ENCODE results near the gene DMPK. TPM values are rescaled to one million over a fixed set of nuclear protein-coding genes. Genes with fewer than 3 reads are reported as not detected.
A peak's percentile ranks its signal among the peaks of the same experiment; 100 is the strongest.

The DMPK gene
- total RNA-seq, 5 donors from 2014 or later (not counting 1 experiment from before 2014, with no cell fraction given): 31.4 to 46.4 (median 36.9) TPM

GRCh38 chr19:45816236-45817009 lies 34.1 kb upstream of the DMPK start:
- Mint-ChIP-seq H3K9me3 (no peaks in the 10 kb centered on the region), H3K27ac (no peak overlapping the region), H3K36me3 (peaks cover 9% of the 10 kb centered on the region), H3K4me3 (peak overlapping the region in 1 of 3 donors; percentile 53), H3K27me3 (peaks cover 4 to 8% of the 10 kb centered on the region in 2 donors), H3K4me1 (peaks cover 0 to 3% (median 2%) of the 10 kb centered on the region in 3 donors)
- ChIA-PET CTCF (interaction anchor here (0.6 to 1.4 kb wide), 9 partner anchors 17 to 283 kb away, joined by 3 to 8 read pairs (median 4); partner anchors contain the start of genes MYPOP (in 1 of the 2) and SIX5 (in 1 of the 2)), POLR2A (no interaction called here)
- ATAC-seq (replicated peaks in 1 of 4) (no peak), DNase-seq (no peak)
- Histone ChIP-seq H3K4me3 (ENCODE audit: control insufficient read depth in 1 of 2, extremely low read depth in 1 of 2, low read length in 1 of 2) (no peak overlapping the region), H3K27ac (ENCODE audit: low read length) (no peak overlapping the region), H3K27me3 (replicated peaks in 1 of 2; ENCODE audit: control insufficient read depth in 2 of 2, extremely low read depth in 1 of 2, insufficient read depth in 2 of 2, low read length in 1 of 2) (peaks cover 0 to 22% of the 10 kb centered on the region in 2 experiments), H3K36me3 (ENCODE audit: control insufficient read depth in 2 of 2, extremely low read depth in 1 of 2, insufficient read depth in 1 of 2, low read length in 1 of 2) (peaks cover 9% of the 10 kb centered on the region in 2 donors), H3K4me1 (ENCODE audit: control insufficient read depth in 1 of 2, extremely low read depth in 1 of 2, insufficient read depth in 2 of 2, low read length in 2 of 2) (peaks cover 3 to 27% of the 10 kb centered on the region in 2 experiments), H3K9me3 (no peaks in the 10 kb centered on the region)
- WGBS (ENCODE audit: insufficient coverage): 92% methylated on average over 4 of the region's 18 CpGs

- H3K4me3 Mint-ChIP-seq: peak overlapping the region in 2 of 3 donors; percentile 21 to 53
- H3K27me3 Mint-ChIP-seq: peaks cover 4 to 8% of the 10 kb centered on the region in 2 donors
- peak in 1 of 35 experiments; percentile 9 for DNase-seq
- no peaks in the 10 kb centered on the region for H3K9me3 Mint-ChIP-seq
- Histone ChIP-seq H3K36me3 (ENCODE audit: control insufficient read depth in 2 of 2, extremely low read depth in 1 of 2, insufficient read depth in 1 of 2, low read length in 1 of 2) (peaks cover 3 to 9% of the 10 kb centered on the region in 2 donors), H3K4me3 (ENCODE audit: control insufficient read depth in 1 of 2, extremely low read depth in 1 of 2, low read length in 1 of 2) (peak overlapping the region in 1 of 2 donors; percentile 23), H3K27ac (ENCODE audit: low read length) (no peak overlapping the region), H3K9me3 (no peaks in the 10 kb centered on the region), H3K4me1 (ENCODE audit: control insufficient read depth in 1 of 2, extremely low read depth in 1 of 2, insufficient read depth in 2 of 2, low read length in 2 of 2) (peaks cover 3 to 27% of the 10 kb centered on the region in 2 experiments), H3K27me3 (replicated peaks in 1 of 2; ENCODE audit: control insufficient read depth in 2 of 2, extremely low read depth in 1 of 2, insufficient read depth in 2 of 2, low read length in 1 of 2) (peaks cover 0 to 26% of the 10 kb centered on the region in 2 experiments)
- H3K4me1 Mint-ChIP-seq: peaks cover 0 to 3% (median 2%) of the 10 kb centered on the region in 3 donors
- POLR2A ChIA-PET: no interaction called here
- CTCF ChIA-PET: no interaction called here
- ATAC-seq (replicated peaks in 1 of 4): no peak
- no peak overlapping the region for H3K27ac Mint-ChIP-seq
- 35% methylated on average over 21 of the region's 44 CpGs for WGBS (ENCODE audit: insufficient coverage)
- H3K36me3 Mint-ChIP-seq: peaks cover 5% of the 10 kb centered on the region
These were observed 33.4 kb upstream of the DMPK start for GRCh38 chr19:45815481-45816216.

- Histone ChIP-seq H3K27me3 (replicated peaks in 1 of 2; ENCODE audit: control insufficient read depth in 2 of 2, extremely low read depth in 1 of 2, insufficient read depth in 2 of 2, low read length in 1 of 2) (peaks cover 0 to 31% of the 10 kb centered on the region in 2 experiments), H3K27ac (ENCODE audit: low read length) (no peak within 1 kb of the TSS), H3K36me3 (ENCODE audit: control insufficient read depth in 2 of 2, extremely low read depth in 1 of 2, insufficient read depth in 1 of 2, low read length in 1 of 2) (peaks cover 3 to 7% of the 10 kb centered on the region in 2 donors), H3K4me1 (ENCODE audit: control insufficient read depth in 1 of 2, extremely low read depth in 1 of 2, insufficient read depth in 2 of 2, low read length in 2 of 2) (peaks cover 3 to 27% of the 10 kb centered on the region in 2 experiments), H3K9me3 (no peaks in the 10 kb centered on the region), H3K4me3 (ENCODE audit: control insufficient read depth in 1 of 2, extremely low read depth in 1 of 2, low read length in 1 of 2) (peak within 1 kb of the TSS in 1 of 2 donors; percentile 23)
- POLR2A ChIA-PET: interaction anchor here in 1 of 2 donors (0.6 kb wide), 1 partner anchor 21 kb away, joined by 6 read pairs; no protein-coding TSS in a partner anchor
- WGBS (ENCODE audit: insufficient coverage): 52% methylated on average over 33 of the region's 40 CpGs
- ATAC-seq (replicated peaks in 1 of 4): no peak
- CTCF ChIA-PET: no interaction called here
- DNase-seq: no peak
- H3K4me1 Mint-ChIP-seq: peaks cover 0 to 3% (median 2%) of the 10 kb centered on the region in 3 donors
- no peak within 1 kb of the TSS for H3K27ac Mint-ChIP-seq
- peaks cover under 1% of the 10 kb centered on the region for H3K36me3 Mint-ChIP-seq
- H3K27me3 Mint-ChIP-seq: peaks cover 4 to 12% of the 10 kb centered on the region in 2 donors
- peak within 1 kb of the TSS in 2 of 3 donors; percentile 21 to 53 for H3K4me3 Mint-ChIP-seq
- no peaks in the 10 kb centered on the region for H3K9me3 Mint-ChIP-seq
These were observed 32.7 kb upstream of the DMPK start, which contains the start of gene RSPH6A for GRCh38 chr19:45814851-45815480. RSPH6A (minus strand) TSS chr19:45815308; CDS start chr19:45815176, 132 bp downstream.

GRCh38 chr19:45814166-45814780 lies 32.0 kb upstream of the DMPK start:
- Mint-ChIP-seq H3K27me3 (peaks cover 4 to 15% of the 10 kb centered on the region in 2 donors), H3K4me1 (peaks cover 4 to 7% (median 5%) of the 10 kb centered on the region in 3 donors), H3K27ac (no peak overlapping the region), H3K4me3 (no peak overlapping the region), H3K9me3 (no peaks in the 10 kb centered on the region), H3K36me3 (no peaks in the 10 kb centered on the region)
- H3K27me3 ChIP-seq (replicated peaks in 1 of 2; ENCODE audit: control insufficient read depth in 2 of 2, extremely low read depth in 1 of 2, insufficient read depth in 2 of 2, low read length in 1 of 2): peaks cover 0 to 33% of the 10 kb centered on the region in 2 experiments
- no peak for DNase-seq
- H3K9me3 ChIP-seq: no peaks in the 10 kb centered on the region
- ATAC-seq (replicated peaks in 1 of 4): no peak
- H3K36me3 ChIP-seq (ENCODE audit: control insufficient read depth in 2 of 2, extremely low read depth in 1 of 2, insufficient read depth in 1 of 2, low read length in 1 of 2): peaks cover 0 to under 1% of the 10 kb centered on the region in 2 donors
- WGBS (ENCODE audit: insufficient coverage): 94% methylated on average over 11 of the region's 12 CpGs
- ChIA-PET POLR2A (interaction anchor here in 1 of 2 donors (0.6 kb wide), 1 partner anchor 20 kb away, joined by 6 read pairs; no protein-coding TSS in a partner anchor), CTCF (no interaction called here)
- H3K4me3 ChIP-seq (ENCODE audit: control insufficient read depth in 1 of 2, extremely low read depth in 1 of 2, low read length in 1 of 2): no peak overlapping the region
- H3K4me1 ChIP-seq (ENCODE audit: control insufficient read depth in 1 of 2, extremely low read depth in 1 of 2, insufficient read depth in 2 of 2, low read length in 2 of 2): peaks cover 3 to 27% of the 10 kb centered on the region in 2 experiments
- H3K27ac ChIP-seq (ENCODE audit: low read length): no peak overlapping the region

GRCh38 chr19:45812297-45812696 lies 30.0 kb upstream of the DMPK start:
- Mint-ChIP-seq H3K27me3 (peaks cover 4 to 16% of the 10 kb centered on the region in 2 donors), H3K27ac (no peak overlapping the region), H3K4me1 (peaks cover 4 to 7% (median 5%) of the 10 kb centered on the region in 3 donors), H3K9me3 (no peaks in the 10 kb centered on the region), H3K36me3 (no peaks in the 10 kb centered on the region), H3K4me3 (no peak overlapping the region)
- Histone ChIP-seq H3K4me3 (ENCODE audit: control insufficient read depth in 1 of 2, extremely low read depth in 1 of 2, low read length in 1 of 2) (no peak overlapping the region), H3K36me3 (ENCODE audit: control insufficient read depth in 2 of 2, extremely low read depth in 1 of 2, insufficient read depth in 1 of 2, low read length in 1 of 2) (no peaks in the 10 kb centered on the region), H3K27me3 (replicated peaks in 1 of 2; ENCODE audit: control insufficient read depth in 2 of 2, extremely low read depth in 1 of 2, insufficient read depth in 2 of 2, low read length in 1 of 2) (peaks cover 0 to 33% of the 10 kb centered on the region in 2 experiments), H3K9me3 (no peaks in the 10 kb centered on the region), H3K4me1 (ENCODE audit: control insufficient read depth in 1 of 2, extremely low read depth in 1 of 2, insufficient read depth in 2 of 2, low read length in 2 of 2) (peaks cover 3 to 23% of the 10 kb centered on the region in 2 experiments), H3K27ac (ENCODE audit: low read length) (no peak overlapping the region)
- DNase-seq: no peak
- ChIA-PET CTCF (no interaction called here), POLR2A (no interaction called here)
- ATAC-seq (replicated peaks in 1 of 4): no peak
- 93% methylated on average over 6 of the region's 6 CpGs for WGBS (ENCODE audit: insufficient coverage)

All from T-cell (primary cell).